ENCODE measurements around the gene MBOAT2. TPM values are rescaled to one million over a fixed set of nuclear protein-coding genes. Genes with fewer than 3 reads are reported as not detected.

MBOAT2 gene
- total and polyA plus RNA-seq, 12 donors = 0.24 to 9.6 (median 2.3) TPM

GRCh38 chr2:9010866-9011265 lies 7.4 kb upstream of the MBOAT2 start:
- WGBS, 4 donors = 56 to 79% (median 74%) methylated on average over 1 of the region's 1 CpG
- intact Hi-C loops (cut with DNase I) = no loop called here

GRCh38 chr2:9008951-9009664 lies 5.6 kb upstream of the MBOAT2 start:
- no peaks in the 10 kb centered on the region for H3K27me3 ChIP-seq
- TF ChIP-seq, protein P1, sequence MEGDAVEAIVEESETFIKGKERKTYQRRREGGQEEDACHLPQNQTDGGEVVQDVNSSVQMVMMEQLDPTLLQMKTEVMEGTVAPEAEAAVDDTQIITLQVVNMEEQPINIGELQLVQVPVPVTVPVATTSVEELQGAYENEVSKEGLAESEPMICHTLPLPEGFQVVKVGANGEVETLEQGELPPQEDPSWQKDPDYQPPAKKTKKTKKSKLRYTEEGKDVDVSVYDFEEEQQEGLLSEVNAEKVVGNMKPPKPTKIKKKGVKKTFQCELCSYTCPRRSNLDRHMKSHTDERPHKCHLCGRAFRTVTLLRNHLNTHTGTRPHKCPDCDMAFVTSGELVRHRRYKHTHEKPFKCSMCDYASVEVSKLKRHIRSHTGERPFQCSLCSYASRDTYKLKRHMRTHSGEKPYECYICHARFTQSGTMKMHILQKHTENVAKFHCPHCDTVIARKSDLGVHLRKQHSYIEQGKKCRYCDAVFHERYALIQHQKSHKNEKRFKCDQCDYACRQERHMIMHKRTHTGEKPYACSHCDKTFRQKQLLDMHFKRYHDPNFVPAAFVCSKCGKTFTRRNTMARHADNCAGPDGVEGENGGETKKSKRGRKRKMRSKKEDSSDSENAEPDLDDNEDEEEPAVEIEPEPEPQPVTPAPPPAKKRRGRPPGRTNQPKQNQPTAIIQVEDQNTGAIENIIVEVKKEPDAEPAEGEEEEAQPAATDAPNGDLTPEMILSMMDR (IDR thresholded peaks at IDR 0.05) = no peak
- TF ChIP-seq POLR2A (IDR thresholded peaks at IDR 0.05) = no peak
- no peaks in the 10 kb centered on the region for H3K9me3 ChIP-seq (replicated peaks in 1 of 3)
- no peaks in the 10 kb centered on the region for H3K36me3 ChIP-seq (replicated peaks in 1 of 2)
- 64 to 71% (median 68%) methylated on average over 1 of the region's 1 CpG for WGBS, 4 donors
- DNase-seq = no peak
- H3K27ac ChIP-seq = no peak overlapping the region
- no peaks in the 10 kb centered on the region for H3K4me1 ChIP-seq (replicated peaks in 1 of 2)
- H3K4me3 ChIP-seq = no peak overlapping the region
- intact Hi-C loops (cut with DNase I) = no loop called here

More at GRCh38 chr2:9010866-9011265, 7.4 kb upstream of the MBOAT2 start:
- no peaks in the 10 kb centered on the region for H3K4me1 ChIP-seq (replicated peaks in 1 of 2)
- H3K36me3 ChIP-seq (replicated peaks in 1 of 2) = no peaks in the 10 kb centered on the region
- no peaks in the 10 kb centered on the region for H3K9me3 ChIP-seq (replicated peaks in 1 of 3)
- no peak for TF ChIP-seq POLR2A (IDR thresholded peaks at IDR 0.05)
- TF ChIP-seq, protein P1 (IDR thresholded peaks at IDR 0.05) = no peak
- no peaks in the 10 kb centered on the region for H3K27me3 ChIP-seq
- H3K27ac ChIP-seq = no peak overlapping the region
- no peak overlapping the region for H3K4me3 ChIP-seq
- no peak for DNase-seq

- DNase-seq = no peak
- Histone ChIP-seq H3K4me1 (replicated peaks in 1 of 2) (peaks cover 5% of the 10 kb centered on the region in 2 donors), H3K9me3 (replicated peaks in 1 of 3) (no peaks in the 10 kb centered on the region), H3K27ac (no peak overlapping the region), H3K4me3 (no peak overlapping the region), H3K36me3 (replicated peaks in 1 of 2) (no peaks in the 10 kb centered on the region), H3K27me3 (no peaks in the 10 kb centered on the region)
- no peak for TF ChIP-seq POLR2A (IDR thresholded peaks at IDR 0.05)
- TF ChIP-seq, protein P1 (IDR thresholded peaks at IDR 0.05) = no peak
- intact Hi-C loops (cut with DNase I) = no loop called here
- WGBS, 4 donors = 96% methylated on average over 3 of the region's 3 CpGs
These were observed 2.9 kb upstream of the MBOAT2 start for GRCh38 chr2:9006368-9006767.

- Histone ChIP-seq H3K36me3 (replicated peaks in 1 of 2) (no peaks in the 10 kb centered on the region), H3K4me1 (replicated peaks in 1 of 2) (peaks cover 5% of the 10 kb centered on the region in 2 donors), H3K27me3 (no peaks in the 10 kb centered on the region), H3K9me3 (replicated peaks in 1 of 3) (no peaks in the 10 kb centered on the region), H3K4me3 (peak overlapping the region in 3 of 4 donors; percentile 32 to 82 (median 40)), H3K27ac (peak overlapping the region in 2 of 5 donors; percentile 47 to 74)
- intact Hi-C loops (cut with DNase I) = no loop called here
- no peak for TF ChIP-seq POLR2A (IDR thresholded peaks at IDR 0.05)
- TF ChIP-seq, protein P1 (IDR thresholded peaks at IDR 0.05) = no peak
- 29 to 49% (median 31%) methylated on average over 12 to 25 of the region's 25 CpGs for WGBS, 4 donors
- no peak for DNase-seq
These were observed 1.1 kb upstream of the MBOAT2 start for GRCh38 chr2:9004338-9005204.

All from adrenal gland (tissue), 12 donors.